Stimulated activated CD8-positive, alpha-beta memory T cell treated with anti-CD3 and anti-CD28 coated beads, Interleukin-4, amount 100 ng/mL, for 1 hour (primary cell): ENCODE measurements around the gene EP400.

Source experiments
- DNase-seq, 2 donors: peaks; one replicate each; pipeline ENCODE4 v3.0.0-alpha.2; 2020; ENCODE audit warnings: low read depth in 2 of 2, low spot score in 1 of 2

Gene EP400

DNA sequence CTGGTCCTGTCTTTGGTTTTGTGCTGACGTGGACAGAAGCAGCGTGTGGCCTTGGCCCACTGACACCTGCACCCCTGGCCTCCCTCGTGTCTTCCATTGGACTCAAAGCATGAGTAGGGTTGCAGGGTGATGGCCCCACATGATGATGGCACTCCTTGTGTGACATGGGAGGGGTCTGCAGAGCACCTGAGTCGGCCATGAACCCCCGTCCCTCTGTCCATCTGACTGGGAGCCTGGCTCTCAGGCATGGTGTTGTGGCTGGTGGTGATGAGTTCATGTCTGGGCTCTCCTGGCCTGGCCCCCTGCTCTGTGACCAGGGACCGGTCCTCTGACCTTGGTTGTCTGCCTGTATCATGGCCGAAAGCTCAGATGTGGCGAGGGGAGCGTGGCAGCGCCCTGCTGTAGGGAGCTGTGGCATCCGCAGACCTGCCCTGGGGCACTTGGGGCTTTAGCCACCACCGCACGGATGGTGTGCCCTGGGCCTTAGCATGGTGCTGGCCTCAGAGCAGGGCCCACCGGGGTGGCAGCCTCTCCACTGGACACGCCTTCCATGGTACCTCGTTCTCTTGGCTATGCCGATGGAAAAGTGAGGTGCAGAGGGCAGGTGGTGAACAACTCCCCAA, 38.6 kb upstream of the EP400 start:
- DNase-seq: no peak

DNA sequence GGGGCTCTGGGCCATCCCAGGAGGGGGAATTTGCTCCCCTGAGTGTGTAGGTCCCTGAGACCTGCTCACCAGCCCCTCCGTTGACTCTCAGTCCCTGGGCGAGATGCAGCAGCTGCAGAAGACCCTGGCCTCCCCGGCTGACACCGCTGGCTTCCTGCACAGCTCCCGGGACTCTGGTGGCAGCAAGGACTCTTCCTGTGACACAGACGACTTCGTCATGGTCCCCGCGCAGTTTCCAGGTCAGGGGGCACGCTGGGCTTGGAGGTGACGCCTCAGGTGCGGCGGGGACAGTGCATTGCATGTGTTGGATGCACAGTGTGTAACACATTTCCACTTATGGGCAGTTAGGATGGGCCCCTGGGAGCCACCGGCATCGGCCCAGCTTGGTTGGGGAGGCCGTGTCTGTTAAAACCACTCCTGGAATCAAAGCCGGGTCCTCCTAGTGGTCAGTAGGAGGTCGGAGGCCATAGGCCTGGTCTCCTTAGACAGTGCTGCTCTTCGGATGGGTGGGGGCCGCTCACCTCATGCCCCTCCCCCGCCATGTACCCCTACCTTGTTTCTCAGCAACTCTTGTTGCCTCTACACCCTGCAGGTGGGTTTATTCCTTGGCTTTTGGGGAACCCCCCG, 37.8 kb upstream of the EP400 start:
- DNase-seq: no peak

DNA sequence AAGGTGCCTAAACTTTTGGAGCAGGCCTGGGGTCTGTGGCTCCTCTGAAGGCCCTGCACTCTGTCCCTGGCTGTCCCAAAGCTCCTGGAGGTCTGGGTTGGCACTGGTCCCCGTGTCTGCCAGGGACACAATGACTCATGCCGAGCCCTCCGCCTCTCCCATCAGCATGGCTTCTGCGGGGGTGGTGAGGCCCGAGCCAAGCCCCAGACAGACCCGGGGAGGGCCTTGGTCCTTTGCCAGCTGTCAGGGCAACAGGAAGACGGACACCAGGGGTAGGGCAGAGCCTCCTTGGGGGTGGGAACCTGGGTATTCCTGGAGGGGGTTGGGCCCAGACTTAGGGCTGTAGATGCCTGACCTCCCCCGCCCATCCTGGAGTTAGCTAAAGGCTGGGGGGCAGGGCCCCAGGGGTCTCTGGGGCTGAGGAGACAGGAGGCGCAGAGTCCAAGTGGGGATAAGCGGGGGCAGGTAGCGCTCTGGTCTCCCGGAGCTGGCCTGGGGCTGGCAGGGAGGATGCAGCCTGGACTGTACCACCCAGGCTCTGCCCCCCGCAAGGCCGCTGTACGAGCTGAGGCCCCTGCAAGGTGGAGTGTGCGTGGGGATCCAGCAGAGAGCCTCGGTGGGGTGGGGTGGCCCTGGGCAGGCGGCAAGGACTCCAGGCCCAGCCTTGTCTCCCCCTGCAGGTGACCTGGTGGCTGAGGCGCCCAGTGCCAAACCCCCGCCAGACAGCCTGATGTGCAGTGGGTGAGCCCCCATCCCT, 37.0 kb upstream of the EP400 start:
- DNase-seq: no peak

DNA sequence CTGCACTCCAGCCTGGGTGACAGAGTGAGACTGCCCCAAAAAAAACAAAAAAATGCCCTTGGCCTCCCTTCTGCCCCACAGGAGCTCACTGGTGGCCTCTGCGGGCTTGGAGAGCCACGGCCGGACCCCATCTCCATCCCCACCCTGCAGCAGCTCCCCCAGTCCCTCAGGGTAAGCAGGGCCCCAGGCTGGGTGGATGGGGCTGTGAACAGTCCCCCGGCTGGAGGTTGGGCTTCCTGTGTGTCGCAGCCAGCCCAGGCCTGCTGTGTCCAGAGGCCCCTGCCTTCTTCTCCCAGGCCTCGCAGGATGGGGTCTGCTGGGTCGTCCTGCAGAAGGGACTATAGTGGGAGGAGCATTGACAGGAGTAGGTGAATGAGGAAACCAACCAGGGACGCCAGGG, 36.1 kb upstream of the EP400 start:
- DNase-seq: no peak

DNA sequence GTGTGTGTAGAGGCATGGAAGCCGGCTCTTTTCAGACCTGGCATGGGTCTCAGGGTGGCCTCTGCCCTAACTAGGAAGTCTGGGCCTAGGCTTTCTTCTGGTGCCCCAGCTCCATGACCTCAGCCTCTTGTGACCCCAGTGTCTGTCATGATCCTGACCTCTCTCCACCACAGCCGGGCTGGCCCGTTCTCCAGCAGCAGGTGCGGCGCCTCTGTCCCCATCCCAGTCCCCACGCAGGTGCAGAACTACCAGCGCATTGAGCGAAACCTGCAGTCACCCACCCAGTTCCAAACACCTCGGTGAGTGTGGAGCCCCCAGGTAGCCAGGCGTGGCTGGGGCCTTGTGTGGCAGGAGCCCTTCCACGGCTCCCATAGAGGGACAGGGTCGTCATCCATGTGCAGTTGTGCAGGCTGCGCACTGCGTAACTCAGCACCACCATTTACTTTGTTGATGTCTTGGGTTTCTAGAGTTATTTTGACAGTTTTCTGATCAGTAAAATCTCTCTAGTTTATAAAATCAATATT, 35.5 kb upstream of the EP400 start:
- no peak for DNase-seq

DNA sequence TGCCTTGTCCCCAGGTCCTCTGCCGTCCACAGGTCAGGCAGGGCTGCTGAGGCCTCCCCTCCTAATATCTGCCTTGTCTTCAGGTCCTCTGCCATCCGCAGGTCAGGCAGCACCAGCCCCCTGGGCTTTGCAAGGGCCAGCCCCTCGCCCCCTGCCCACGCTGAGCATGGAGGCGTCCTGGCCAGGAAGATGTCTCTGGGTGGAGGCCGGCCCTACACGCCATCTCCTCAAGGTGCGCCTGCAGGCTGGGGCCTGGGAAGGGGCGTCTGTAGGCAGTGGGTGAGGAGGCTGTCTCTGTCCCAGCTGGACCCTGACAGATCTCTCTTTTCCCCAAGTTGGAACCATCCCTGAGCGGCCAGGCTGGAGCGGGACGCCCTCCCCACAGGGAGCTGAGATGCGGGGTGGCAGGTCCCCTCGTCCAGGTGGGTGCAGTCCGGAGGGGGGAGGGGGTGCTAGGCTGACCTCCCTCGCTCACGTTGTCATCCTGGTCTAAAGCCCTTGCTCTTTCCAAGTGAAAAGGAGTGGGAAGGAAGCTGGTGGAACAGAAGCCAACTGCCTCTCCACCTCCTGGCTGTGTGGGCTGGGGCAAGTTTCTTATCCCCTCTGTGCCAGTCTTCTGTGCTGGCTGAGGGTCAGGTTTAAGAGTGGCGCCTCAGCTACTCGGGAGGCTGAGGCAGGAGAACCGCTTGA, 34.6 kb upstream of the EP400 start:
- DNase-seq: no peak

DNA sequence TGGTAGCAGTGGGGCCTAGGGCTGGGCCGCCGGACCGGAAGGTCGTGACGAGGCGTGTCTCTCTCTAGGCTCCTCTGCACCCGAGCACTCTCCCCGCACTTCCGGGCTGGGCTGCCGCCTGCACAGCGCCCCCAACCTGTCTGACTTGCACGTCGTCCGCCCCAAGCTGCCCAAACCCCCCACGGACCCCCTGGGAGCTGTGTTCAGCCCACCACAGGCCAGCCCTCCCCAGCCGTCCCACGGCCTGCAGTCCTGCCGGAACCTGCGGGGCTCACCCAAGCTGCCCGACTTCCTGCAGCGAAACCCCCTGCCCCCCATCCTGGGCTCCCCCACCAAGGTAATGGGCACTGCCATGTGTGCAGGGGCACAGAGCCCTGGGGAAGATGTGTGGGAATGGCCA, 33.9 kb upstream of the EP400 start:
- DNase-seq: no peak

DNA sequence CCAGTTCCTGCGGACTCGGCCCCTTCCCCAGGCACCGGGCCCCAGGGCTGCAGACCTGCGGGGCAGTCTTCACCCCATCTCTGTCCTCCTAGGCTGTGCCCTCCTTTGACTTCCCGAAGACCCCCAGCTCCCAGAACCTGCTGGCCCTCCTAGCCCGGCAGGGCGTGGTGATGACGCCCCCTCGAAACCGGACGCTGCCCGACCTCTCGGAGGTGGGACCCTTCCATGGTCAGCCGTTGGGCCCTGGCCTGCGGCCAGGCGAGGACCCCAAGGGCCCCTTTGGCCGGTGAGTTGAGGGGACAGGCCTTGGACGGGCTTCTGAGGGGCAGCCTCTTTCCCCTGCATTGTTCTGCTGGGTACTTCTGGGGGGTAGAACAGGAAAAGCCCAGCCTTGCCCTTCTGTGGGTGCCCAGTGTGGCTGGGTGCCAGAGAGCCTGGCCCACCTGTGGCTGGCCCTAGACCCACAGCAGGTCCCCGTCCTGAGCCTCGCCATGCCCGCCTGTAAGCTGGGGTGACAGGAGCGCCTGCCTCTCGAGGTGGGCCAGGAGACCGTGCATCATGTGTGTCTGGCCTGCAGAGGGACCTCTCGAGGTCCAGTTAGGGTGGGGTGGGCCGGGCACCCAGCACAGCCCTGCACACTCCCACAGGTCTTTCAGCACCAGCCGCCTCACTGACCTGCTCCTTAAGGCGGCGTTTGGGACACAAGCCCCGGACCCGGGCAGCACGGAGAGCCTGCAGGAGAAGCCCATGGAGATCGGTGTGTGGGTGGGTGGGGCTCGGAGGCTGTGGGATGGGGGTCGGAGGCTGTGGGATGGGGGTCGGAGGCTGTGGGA, 33.2 kb upstream of the EP400 start:
- DNase-seq: no peak

DNA sequence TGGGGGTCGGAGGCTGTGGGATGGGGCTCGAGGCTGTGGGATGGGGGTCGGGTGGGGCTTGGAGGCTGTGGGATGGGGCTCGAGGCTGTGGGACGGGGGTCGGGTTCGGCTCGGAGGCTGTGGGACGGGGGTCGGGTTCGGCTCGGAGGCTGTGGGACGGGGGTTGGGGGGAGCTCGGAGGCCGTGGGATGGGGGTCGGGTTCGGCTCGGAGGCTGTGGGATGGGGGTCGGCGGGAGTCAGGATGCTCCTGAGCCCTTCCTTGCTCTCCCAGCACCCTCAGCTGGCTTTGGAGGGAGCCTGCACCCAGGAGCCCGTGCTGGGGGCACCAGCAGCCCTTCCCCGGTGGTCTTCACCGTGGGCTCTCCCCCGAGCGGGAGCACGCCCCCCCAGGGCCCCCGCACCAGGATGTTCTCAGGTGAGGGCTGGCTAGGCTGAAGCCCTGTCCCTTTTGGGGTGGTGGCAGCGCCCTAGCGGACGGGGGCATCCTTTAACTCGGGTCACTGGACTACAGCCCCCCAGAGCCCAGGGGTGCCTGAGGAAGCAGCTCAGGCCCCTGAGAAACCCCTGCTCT, 32.5 kb upstream of the EP400 start:
- DNase-seq: no peak

DNA sequence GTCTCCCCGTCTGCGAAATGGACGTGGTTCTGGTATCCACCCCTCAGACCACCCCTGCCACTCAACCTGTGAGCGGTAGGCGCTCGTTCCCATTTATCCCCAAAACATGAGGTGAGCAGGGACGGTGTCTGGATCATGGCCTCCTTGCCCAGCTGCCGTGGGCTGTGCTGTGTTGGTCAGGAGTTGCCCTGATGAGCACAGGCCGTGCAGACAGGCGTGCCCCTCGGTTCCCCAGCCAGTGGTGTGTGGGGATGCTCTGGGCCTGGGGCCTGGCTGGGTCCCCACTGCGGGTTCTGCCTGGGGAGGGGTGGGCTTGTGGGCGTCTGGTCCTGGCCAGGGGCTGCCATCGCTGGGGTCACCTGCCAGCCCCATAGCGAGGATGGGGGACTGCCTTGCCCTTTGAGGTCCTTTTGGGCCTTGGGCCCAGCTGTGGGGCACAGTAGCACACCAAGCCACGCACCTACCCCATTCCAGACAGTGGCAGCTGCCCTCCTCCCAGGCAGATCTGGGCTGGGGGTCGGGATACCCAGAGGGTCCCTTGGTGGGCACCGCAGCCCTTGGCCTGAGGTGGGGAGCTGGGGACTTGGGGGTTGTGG, 31.9 kb upstream of the EP400 start:
- no peak for DNase-seq

DNA sequence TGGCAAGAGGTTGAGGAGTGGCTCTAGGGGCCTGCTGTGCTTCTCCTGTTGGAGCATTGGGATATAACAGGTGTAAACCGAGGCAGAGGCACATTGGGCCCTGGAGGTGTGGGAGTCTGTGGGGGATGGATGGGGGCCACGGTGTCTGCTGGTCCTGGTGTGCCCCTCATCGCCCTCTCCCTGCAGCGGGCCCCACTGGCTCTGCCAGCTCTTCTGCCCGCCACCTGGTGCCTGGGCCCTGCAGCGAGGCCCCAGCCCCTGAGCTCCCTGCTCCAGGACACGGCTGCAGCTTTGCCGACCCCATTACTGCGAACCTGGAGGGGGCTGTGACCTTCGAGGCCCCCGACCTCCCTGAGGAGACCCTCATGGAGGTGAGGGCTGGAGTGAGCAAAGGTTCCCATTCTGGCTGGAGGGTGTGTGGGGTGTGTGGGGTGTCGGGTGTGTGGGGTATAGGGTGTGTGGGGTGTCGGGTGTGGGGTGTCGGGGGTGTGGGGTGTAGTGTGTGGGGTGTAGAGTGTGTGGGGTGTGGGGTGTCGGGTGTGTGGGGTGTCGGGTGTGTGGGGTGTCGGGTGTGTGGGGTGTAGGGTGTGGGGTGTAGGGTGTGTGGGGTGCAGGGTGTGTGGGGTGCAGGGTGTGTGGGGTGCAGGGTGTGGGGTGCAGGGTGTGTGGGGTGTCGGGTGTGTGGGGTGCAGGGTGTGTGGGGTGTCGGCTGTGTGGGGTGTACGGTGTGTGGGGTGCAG, 31.3 kb upstream of the EP400 start:
- no peak for DNase-seq

DNA sequence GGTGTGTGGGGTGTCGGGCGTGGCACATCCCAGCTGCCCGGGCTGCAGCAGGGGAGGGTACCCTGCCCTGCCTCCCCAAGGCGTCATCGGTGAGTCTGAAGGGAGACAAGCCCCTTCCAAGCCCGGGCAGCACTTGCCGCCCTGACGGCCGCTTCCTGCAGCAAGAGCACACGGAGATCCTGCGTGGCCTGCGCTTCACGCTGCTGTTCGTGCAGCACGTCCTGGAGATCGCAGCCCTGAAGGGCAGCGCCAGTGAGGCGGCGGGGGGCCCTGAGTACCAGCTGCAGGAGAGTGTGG, 30.7 kb upstream of the EP400 start:
- DNase-seq: no peak

DNA sequence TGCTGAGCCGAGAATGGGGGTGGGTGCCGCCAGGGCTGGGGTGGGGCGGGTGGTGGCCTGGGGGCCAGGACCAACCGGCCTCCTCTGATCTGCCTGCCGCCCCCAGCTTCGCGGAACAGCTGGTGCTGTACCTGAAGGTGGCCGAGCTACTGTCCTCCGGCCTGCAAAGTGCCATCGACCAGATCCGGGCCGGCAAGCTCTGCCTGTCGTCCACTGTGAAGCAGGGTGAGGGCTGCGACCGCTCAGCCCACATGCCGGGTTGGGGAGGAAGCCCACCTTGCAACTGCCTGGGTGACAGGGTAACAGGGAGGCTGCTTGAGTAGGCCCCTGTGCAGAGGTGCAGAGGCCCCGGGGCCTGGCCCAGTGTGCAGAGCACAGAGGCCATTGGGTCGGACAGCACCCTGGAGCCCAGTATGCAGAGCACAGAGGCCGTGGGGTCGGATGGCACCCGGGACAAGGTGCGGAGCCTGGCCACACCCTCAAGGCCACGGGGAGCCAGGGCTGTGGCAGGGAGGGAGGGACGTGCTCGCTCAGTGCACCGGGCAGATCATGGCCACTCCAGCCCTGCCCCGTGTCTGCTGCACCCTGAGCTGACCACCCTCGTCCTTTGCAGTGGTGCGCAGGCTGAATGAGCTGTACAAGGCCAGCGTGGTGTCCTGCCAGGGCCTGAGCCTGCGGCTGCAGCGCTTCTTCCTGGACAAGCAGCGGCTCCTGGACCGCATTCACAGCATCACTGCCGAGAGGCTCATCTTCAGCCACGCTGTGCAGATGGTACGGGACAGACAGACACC, 30.2 kb upstream of the EP400 start:
- no peak for DNase-seq

DNA sequence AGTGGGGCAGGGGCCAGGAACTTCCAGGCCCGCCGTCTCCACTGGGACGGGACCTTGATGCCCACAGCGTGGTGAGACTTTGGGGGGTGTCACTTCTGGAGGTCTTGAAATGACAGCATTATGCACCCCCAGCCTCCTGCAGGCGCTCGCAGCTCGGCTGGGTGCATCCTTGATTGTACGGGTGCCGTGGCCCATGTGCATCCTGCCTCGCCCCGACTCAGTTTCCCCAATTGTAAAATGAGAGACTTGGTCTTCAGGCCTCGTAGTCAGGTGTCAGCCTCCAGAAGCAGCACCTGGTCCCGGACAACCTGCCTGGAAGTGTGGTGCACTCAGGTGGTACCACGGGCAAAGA, 29.6 kb upstream of the EP400 start:
- no peak for DNase-seq

DNA sequence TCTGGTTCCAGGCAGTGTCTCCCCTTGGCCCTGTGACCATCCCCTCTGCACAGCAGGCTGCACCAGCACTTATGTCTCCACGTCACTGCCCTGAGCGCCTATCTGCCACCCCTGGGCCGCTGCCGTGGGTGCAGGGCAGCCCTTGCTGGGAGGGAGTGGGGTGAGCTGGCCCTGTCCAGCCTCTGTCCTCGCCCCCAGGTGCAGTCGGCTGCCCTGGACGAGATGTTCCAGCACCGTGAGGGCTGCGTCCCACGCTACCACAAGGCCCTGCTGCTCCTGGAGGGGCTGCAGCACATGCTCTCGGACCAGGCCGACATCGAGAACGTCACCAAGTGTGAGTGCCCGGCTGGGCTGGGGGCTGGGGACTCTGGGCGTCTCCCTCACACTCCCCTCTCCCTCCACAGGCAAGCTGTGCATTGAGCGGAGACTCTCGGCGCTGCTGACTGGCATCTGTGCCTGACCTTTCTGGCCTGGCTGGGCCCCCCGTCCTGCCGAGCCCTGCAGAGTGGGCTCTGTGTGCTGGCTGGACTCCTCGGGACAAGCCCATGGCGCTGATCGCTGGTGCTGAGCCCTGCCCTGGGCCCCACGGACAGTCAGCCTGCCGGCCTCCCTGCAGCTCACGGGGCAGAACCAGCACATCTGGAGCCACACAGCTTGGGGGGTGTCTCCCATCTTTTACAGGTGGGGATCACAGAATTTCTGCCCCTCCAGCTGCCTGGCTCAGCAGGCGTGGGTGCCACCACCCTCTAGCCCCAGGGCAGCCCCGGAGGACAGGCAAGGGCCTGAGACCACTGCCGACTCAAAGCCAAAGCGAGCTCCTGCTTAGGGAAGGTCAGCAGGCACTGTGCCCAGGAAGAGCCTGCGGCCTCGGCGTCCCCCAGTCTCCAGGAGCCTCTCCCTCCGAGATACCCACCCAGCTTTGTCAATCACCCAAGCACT, 28.6 kb upstream of the EP400 start:
- DNase-seq: no peak

DNA sequence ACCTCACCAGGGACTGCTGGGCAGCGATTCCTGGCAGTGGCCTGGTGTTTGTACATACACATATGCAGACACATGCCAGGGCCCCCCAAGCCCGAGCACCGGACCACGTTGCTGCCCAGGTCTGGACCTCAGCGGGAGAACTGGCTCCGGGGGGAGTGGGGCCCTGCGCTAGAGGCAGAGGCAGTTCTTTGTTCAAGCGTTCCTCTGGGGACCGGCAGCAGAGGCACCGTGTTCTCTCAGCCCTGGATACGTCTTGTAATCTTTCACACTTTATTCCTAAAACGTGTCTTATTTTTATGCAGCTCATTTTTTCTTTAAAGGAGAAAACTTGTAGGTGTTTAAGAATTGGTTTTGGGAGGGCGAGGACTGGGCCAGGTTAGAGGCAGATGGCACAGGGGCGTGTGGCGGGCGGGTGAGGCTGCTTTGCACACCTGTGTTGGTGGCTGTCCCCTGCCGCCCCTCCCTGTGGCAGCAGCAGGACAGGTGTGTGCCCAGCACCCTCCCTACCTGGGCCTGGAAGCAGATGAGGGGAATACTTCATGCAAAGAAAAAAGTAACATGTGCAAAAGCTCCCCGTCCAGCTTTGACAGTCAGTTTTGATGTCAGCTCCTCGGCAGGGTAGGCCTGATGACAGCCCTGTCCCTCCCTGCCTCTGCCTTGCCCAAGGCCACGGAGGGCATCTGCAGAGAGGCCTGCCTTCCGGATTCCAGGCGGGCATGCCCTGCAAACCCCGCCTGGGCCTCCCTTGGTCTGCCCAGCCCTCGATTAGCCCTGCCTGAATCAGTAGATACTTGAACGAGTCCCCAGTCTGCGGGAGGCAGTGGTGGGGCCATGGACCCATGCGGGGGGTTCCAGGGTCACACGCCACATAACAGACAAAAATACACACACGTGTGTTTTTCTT, 27.6 kb upstream of the EP400 start:
- no peak for DNase-seq

DNA sequence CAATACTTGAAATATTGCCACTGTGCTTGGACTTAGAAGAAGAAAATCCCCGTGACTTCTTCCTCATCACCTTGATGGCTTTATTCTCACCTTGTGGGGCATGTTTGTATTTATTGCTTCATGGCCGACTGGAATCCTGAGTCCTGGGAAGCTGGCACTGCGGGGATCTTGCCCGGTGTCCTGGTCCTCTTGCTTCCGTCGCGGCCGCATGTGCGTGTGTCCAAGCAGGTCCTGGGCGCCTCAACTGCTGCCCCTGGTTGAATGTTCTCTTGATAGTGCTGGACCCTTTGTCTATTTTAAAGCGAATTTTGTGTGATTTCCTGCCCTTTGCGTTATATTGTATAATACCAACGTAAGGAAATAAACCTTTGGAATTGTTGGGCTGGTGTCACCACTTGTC, 27.0 kb upstream of the EP400 start:
- no peak for DNase-seq
